ENCODE measurements around the gene CDKN2D.

- TF ChIP-seq EP300 (IDR thresholded peaks at IDR 0.05) = no peak
- no peak for TF ChIP-seq CTCF (IDR thresholded peaks at IDR 0.05)
- no peak for TF ChIP-seq POLR2A (IDR thresholded peaks at IDR 0.05; ENCODE audit: low read depth)
- TF ChIP-seq POLR2AphosphoS5 (IDR thresholded peaks at IDR 0.05) = no peak
Measured at GRCh38 chr19:10587839-10588150, 19.0 kb upstream of the CDKN2D start.
